Measurements from ENCODE around the gene CMTM2. TPM values are rescaled to one million over a fixed set of nuclear protein-coding genes. Genes with fewer than 3 reads are reported as not detected.
A peak's percentile ranks its signal among the peaks of the same experiment; 100 is the strongest.
"Not testable (repeated sequence)": the region's sequence is repeated elsewhere in the genome, so short reads cannot be mapped to it uniquely, and the experiment has no call there.

CMTM2 gene
- polyA plus RNA-seq, 3 donors, result 0.56 to 0.90 (median 0.61) TPM

- DNase-seq, result peak; percentile 29
Observed at GRCh38 chr16:66580605-66581209, 1.4 kb downstream of the CMTM2 start.

- DNase-seq, result no peak
Observed at GRCh38 chr16:66581246-66581952, 2.1 kb downstream of the CMTM2 start.

GRCh38 chr16:66585481-66586239 lies 6.4 kb downstream of the CMTM2 start:
- no peak for DNase-seq

GRCh38 chr16:66587881-66588600 lies 8.8 kb downstream of the CMTM2 start:
- DNase-seq, result no peak

GRCh38 chr16:66588981-66589713 lies 9.9 kb downstream of the CMTM2 start:
- DNase-seq, result no peak

GRCh38 chr16:66590322-66590721 lies 11.1 kb downstream of the CMTM2 start:
- no peak for DNase-seq

GRCh38 chr16:66591018-66591417 lies 11.8 kb downstream of the CMTM2 start:
- DNase-seq, result no peak

- DNase-seq, result no peak
Observed at GRCh38 chr16:66592241-66592640, 13.0 kb downstream of the CMTM2 start.

- no peak for DNase-seq
Observed at GRCh38 chr16:66592814-66593213, 13.6 kb downstream of the CMTM2 start.

GRCh38 chr16:66594739-66595138 lies 15.5 kb downstream of the CMTM2 start:
- no peak for DNase-seq

GRCh38 chr16:66596559-66596958 lies 17.3 kb downstream of the CMTM2 start:
- DNase-seq, result not testable (repeated sequence)

GRCh38 chr16:66596986-66597848 lies 18.0 kb downstream of the CMTM2 start:
- no peak for DNase-seq

- DNase-seq, result no peak
Observed at GRCh38 chr16:66598111-66598510, 18.8 kb downstream of the CMTM2 start.

- no peak for DNase-seq
Observed at GRCh38 chr16:66599726-66600125, 20.5 kb downstream of the CMTM2 start.

GRCh38 chr16:66600477-66600876 lies 21.2 kb downstream of the CMTM2 start:
- DNase-seq, result no peak

- DNase-seq, result no peak
Observed at GRCh38 chr16:66601471-66601870, 22.2 kb downstream of the CMTM2 start.

- DNase-seq, result peak; percentile 79
Observed at GRCh38 chr16:66603537-66604375, 24.5 kb downstream of the CMTM2 start.

- peak; percentile 72 for DNase-seq
Observed at GRCh38 chr16:66604376-66605176, 25.3 kb downstream of the CMTM2 start, which contains the start of gene CMTM3. Gene CMTM3, plus strand, starts transcription at chr16:66604704. Its CDS starts 102 bp downstream, at chr16:66604806.
